Measurements from ENCODE around the gene SERPINA6. TPM values are rescaled to one million over a fixed set of nuclear protein-coding genes. Genes with fewer than 3 reads are reported as not detected.

The SERPINA6 gene
- total and polyA plus RNA-seq, 2 experiments from 2014 or later = 0.11 TPM; not detected in 1

DNA sequence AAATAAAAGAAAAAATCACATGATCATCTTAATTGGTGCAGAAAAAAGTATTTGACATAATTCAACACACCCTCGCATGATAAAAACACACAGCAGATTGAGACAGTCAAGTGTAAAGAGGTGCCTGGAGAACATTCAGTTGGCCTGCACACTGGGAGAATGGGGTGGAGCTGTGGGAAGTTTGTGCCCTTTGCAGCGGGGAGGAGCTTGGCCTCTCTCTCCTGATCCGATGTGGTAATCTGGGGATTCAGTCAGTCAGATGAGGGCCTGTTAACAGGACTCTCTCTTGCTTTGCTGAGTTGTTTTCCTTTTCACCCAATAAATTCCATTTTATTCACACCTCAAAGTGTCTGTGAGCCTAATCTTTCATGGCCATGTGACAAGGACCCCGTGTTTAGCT, 5.9 kb downstream of the SERPINA6 start:
- TF ChIP-seq, protein P1, sequence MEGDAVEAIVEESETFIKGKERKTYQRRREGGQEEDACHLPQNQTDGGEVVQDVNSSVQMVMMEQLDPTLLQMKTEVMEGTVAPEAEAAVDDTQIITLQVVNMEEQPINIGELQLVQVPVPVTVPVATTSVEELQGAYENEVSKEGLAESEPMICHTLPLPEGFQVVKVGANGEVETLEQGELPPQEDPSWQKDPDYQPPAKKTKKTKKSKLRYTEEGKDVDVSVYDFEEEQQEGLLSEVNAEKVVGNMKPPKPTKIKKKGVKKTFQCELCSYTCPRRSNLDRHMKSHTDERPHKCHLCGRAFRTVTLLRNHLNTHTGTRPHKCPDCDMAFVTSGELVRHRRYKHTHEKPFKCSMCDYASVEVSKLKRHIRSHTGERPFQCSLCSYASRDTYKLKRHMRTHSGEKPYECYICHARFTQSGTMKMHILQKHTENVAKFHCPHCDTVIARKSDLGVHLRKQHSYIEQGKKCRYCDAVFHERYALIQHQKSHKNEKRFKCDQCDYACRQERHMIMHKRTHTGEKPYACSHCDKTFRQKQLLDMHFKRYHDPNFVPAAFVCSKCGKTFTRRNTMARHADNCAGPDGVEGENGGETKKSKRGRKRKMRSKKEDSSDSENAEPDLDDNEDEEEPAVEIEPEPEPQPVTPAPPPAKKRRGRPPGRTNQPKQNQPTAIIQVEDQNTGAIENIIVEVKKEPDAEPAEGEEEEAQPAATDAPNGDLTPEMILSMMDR (IDR thresholded peaks at IDR 0.05; ENCODE audit: low read depth, low read length) = no peak
- Histone ChIP-seq H3K27me3 (no peaks in the 10 kb centered on the region), H3K27ac (no peak overlapping the region), H3K9me3 (ENCODE audit: low read depth) (no peaks in the 10 kb centered on the region), H3K36me3 (no peaks in the 10 kb centered on the region), H3K4me3 (no peak overlapping the region), H3K4me1 (ENCODE audit: low read depth) (no peaks in the 10 kb centered on the region)
- DNase-seq (ENCODE audit: low read depth in 1 of 2, low spot score in 1 of 2) = peak in 1 of 2 donors; percentile 53

DNA sequence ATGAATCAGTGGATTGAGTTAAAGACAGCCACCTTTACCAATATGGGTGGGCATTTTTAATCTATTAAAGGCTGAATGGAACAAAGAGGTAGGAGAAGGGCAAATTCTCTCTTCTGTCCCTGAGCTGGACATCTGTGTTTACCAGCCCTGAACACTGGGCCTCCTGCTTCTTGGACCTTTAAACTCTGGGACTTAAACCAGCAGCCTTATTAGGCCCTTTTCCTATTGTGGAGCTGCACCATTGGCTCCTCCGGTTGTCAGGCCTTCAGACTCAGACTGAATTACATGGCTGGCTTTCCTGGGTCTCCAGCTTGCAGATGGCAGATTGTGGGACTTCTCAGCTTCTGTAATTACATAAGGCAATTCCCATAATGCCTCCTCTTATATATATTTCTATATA, 6.4 kb downstream of the SERPINA6 start:
- Histone ChIP-seq H3K9me3 (ENCODE audit: low read depth) (no peaks in the 10 kb centered on the region), H3K4me1 (ENCODE audit: low read depth) (no peaks in the 10 kb centered on the region), H3K27ac (no peak overlapping the region), H3K36me3 (no peaks in the 10 kb centered on the region), H3K4me3 (no peak overlapping the region), H3K27me3 (no peaks in the 10 kb centered on the region)
- TF ChIP-seq, protein P1 (IDR thresholded peaks at IDR 0.05; ENCODE audit: low read depth, low read length) = no peak
- peak in 1 of 2 donors; percentile 8 for DNase-seq (ENCODE audit: low read depth in 1 of 2, low spot score in 1 of 2)

DNA sequence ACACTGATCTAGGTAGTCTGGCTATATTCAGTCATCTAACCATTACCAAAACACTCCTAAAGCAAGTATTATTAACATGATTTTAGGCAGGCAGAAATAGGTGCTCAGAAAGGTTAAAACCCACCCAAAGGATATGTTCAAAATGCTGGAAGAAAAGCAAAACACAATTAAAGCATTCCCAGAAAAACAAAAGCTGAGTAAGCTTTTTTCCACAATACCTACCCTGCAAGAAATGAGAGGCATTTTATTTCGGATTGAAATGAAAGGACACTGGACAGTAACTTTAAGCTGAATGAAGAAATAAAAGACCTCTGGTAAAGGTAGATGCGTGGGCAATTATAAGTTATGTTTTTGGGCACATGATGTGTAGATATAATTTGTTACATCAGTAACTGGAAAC, 8.2 kb downstream of the SERPINA6 start:
- TF ChIP-seq, protein P1 (IDR thresholded peaks at IDR 0.05; ENCODE audit: low read depth, low read length) = no peak
- H3K9me3 ChIP-seq (ENCODE audit: low read depth) = no peaks in the 10 kb centered on the region
- no peaks in the 10 kb centered on the region for H3K4me1 ChIP-seq (ENCODE audit: low read depth)
- DNase-seq (ENCODE audit: low read depth in 1 of 2, low spot score in 1 of 2) = no peak
- no peak overlapping the region for H3K4me3 ChIP-seq
- no peak overlapping the region for H3K27ac ChIP-seq
- H3K27me3 ChIP-seq = no peaks in the 10 kb centered on the region
- H3K36me3 ChIP-seq = no peaks in the 10 kb centered on the region

DNA sequence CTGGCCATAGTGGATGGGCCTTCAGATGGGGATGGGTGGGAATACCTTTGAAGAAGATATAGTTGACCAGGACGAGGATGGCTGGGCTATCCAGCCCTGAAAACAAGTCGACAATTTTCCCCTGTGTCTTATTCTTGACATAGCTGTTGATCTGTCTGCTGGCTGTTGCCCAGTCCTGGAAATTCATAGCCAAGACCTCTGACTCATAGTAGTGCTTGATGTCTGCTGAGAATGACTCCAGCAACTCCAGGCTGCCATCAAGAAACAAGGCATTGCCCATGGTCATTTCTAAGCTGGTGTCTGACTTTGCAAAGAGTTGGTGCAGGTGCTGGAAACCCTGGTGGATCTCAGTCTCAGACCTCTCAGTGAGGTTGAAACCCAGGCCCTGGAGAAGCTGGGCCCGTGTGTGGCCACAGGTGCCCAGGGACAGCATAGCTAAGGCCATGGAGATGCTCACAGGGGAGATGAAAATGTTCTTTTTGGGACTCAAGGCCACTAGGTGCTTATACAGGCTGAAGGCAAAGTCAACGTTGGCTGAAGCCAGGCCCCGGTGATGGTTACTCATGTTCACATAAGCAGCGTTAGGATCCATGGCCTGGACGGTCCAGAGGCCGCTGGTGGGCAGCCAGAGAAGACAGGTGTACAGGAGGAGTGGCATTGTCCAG, 9.0 kb downstream of the SERPINA6 start:
- H3K4me1 ChIP-seq (ENCODE audit: low read depth) = no peaks in the 10 kb centered on the region
- no peak overlapping the region for H3K4me3 ChIP-seq
- H3K9me3 ChIP-seq (ENCODE audit: low read depth) = no peaks in the 10 kb centered on the region
- no peaks in the 10 kb centered on the region for H3K36me3 ChIP-seq
- H3K27me3 ChIP-seq = no peaks in the 10 kb centered on the region
- peak in 1 of 2 donors; percentile 55 for DNase-seq (ENCODE audit: low read depth in 1 of 2, low spot score in 1 of 2)
- H3K27ac ChIP-seq = no peak overlapping the region
- TF ChIP-seq, protein P1 (IDR thresholded peaks at IDR 0.05; ENCODE audit: low read depth, low read length) = no peak

DNA sequence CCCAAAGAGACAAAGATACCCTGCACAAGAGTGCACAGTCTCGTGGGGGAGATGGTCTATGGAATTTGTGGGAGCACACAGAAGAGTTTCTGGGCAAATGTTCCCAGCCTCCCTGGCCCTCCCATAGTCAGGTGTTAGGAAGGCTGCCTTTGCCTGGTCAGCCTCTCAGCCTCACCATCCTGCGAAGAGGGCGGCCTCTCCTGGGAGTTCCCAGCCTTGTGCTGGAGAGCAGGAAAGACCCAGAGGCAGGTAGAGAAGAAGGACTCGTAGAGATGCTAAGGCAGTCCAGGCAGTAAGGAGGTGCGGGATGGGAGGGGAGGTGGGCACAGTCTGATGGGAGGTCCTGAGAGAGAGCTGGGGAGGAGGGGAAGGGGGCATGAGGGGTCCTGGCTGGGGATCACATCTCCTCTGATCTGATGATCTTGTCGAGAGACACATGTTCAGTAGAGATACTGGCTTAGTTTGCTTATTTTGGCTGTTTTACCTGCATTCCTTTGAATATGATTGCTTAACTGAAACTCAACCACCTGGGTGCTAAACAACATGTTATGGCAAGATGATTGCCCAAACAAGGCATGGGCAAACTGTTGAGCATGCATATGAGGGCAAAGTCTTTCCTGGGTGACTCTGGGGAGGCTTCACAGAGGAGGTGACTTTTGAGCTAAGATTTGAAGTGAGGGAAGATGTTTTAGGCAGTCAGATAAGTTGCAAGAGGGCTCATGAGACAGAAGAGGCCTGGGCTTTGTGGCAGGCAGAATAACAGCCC, 10.5 kb downstream of the SERPINA6 start:
- H3K27ac ChIP-seq = no peak overlapping the region
- no peaks in the 10 kb centered on the region for H3K27me3 ChIP-seq
- no peak for DNase-seq (ENCODE audit: low read depth in 1 of 2, low spot score in 1 of 2)
- H3K4me3 ChIP-seq = no peak overlapping the region
- H3K36me3 ChIP-seq = no peaks in the 10 kb centered on the region
- no peaks in the 10 kb centered on the region for H3K4me1 ChIP-seq (ENCODE audit: low read depth)
- H3K9me3 ChIP-seq (ENCODE audit: low read depth) = no peaks in the 10 kb centered on the region
- TF ChIP-seq, protein P1 (IDR thresholded peaks at IDR 0.05; ENCODE audit: low read depth, low read length) = no peak
